ENCODE measurements around the gene CAMK2A.

DNA sequence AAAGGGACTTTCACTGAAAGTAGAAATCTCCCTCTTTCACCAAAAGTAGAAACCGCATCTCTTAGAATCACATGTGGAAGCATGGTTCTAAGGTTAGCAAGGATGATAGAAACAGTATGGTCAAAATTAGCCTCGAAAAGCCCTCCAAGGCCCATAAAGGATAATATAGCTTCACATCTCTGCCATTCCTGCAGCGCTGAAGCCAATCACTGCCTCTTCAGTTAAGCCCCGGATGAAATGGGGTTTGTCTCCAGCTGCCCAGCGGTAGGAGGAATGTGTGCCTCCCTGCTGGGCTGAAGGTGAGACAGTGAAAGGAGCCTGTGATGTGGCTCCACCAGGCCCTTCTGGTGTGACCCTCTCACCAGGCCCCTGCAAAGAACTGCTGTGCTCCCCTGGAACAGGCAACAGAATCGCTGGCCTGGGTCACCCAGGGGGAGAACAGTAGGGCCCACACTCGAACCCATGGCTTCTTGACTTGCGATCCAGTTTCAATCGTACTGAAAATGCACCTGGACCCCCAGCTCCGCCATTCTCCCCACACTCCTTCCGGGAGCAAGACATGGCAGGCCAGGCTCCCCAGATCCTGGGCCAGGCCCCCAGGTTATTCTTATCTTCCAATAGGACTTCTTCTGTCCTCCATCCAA, 47.2 kb downstream of the CAMK2A start:
- TF ChIP-seq, protein P1, sequence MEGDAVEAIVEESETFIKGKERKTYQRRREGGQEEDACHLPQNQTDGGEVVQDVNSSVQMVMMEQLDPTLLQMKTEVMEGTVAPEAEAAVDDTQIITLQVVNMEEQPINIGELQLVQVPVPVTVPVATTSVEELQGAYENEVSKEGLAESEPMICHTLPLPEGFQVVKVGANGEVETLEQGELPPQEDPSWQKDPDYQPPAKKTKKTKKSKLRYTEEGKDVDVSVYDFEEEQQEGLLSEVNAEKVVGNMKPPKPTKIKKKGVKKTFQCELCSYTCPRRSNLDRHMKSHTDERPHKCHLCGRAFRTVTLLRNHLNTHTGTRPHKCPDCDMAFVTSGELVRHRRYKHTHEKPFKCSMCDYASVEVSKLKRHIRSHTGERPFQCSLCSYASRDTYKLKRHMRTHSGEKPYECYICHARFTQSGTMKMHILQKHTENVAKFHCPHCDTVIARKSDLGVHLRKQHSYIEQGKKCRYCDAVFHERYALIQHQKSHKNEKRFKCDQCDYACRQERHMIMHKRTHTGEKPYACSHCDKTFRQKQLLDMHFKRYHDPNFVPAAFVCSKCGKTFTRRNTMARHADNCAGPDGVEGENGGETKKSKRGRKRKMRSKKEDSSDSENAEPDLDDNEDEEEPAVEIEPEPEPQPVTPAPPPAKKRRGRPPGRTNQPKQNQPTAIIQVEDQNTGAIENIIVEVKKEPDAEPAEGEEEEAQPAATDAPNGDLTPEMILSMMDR (IDR thresholded peaks at IDR 0.05 in 4 of 5, conservative IDR thresholded peaks at IDR 0.05 in 1 of 5), result no peak
- TF ChIP-seq POLR2A (IDR thresholded peaks at IDR 0.05), result no peak

Measured in gastrocnemius medialis (tissue), 4 donors.